Mucosa of stomach (tissue), 1 donor: ENCODE data around the gene UBASH3A.
A peak's percentile ranks its signal among the peaks of the same experiment; 100 is the strongest.
"Not testable (repeated sequence)": the region's sequence is repeated elsewhere in the genome, so short reads cannot be mapped to it uniquely, and the experiment has no call there.

Experiments
- H3K27me3 ChIP-seq: one replicate; pipeline ENCODE4 v1.7.0; 2013; ENCODE audit warnings: mild to moderate bottlenecking, low read length; ENCODE audit not compliant: control insufficient read depth, insufficient read depth
- H3K36me3 ChIP-seq: one replicate; pipeline ENCODE4 v1.7.0; 2013; ENCODE audit warnings: low read length; ENCODE audit not compliant: control insufficient read depth, insufficient read depth
- H3K4me1 ChIP-seq: one replicate; pipeline ENCODE4 v1.7.0; 2013; ENCODE audit warnings: mild to moderate bottlenecking, low read length; ENCODE audit not compliant: control insufficient read depth, insufficient read depth
- H3K4me3 ChIP-seq: one replicate; pipeline ENCODE4 v1.7.0; 2013; ENCODE audit warnings: low read length
- H3K9ac ChIP-seq: one replicate; pipeline ENCODE4 v1.7.0; 2013; ENCODE audit warnings: mild to moderate bottlenecking, low read length, moderate library complexity
- H3K9me3 ChIP-seq: one replicate; pipeline ENCODE4 v1.7.0; 2013; ENCODE audit warnings: mild to moderate bottlenecking, low read length, moderate library complexity; ENCODE audit not compliant: control insufficient read depth
- donor health status: Pancreatic carcinoma.

UBASH3A gene

GRCh38 chr21:42461881-42462877 lies 58.5 kb downstream of the UBASH3A start:
- Histone ChIP-seq H3K27me3 (no peaks in the 10 kb centered on the region), H3K4me1 (peaks cover 79% of the 10 kb centered on the region), H3K9me3 (no peaks in the 10 kb centered on the region), H3K9ac (peak overlapping the region; percentile 35), H3K36me3 (no peaks in the 10 kb centered on the region), H3K4me3 (no peak overlapping the region)

DNA sequence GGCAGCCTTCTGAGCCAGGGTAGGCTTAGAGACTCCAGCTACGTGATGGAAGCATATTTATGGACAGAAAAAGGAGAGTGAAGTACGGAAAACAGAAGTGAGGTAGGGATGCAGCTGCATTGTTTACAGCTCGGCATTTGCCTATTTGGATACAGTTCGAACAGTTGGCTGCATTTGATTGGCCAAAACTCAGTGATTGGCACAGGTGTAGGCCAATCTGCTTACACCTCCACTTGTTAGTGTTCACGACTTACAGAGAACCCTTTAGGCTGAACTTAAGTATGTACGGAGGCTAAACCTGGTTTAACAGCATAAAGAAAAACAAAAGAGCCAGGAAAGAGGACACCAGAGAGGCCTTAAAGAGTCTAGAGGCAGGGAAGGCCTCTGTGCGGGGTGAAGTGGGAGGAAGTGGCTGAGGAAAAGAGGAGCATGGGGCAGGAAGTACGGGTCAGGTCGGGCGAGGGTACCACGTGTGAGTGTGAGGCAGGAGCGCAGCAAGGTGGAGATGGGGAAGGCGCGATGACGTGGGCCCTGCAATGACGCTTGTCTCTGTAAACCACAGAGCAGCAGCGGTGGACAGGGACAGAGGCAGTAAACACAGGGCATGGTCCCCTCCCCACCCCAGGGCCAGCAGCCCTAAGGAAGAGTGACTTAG lies 60.3 kb downstream of the UBASH3A start:
- Histone ChIP-seq H3K4me3 (no peak overlapping the region), H3K36me3 (no peaks in the 10 kb centered on the region), H3K4me1 (peaks cover 94% of the 10 kb centered on the region), H3K9ac (no peak overlapping the region), H3K9me3 (no peaks in the 10 kb centered on the region), H3K27me3 (no peaks in the 10 kb centered on the region)

GRCh38 chr21:42465008-42465802 lies 61.5 kb downstream of the UBASH3A start:
- no peaks in the 10 kb centered on the region for H3K9me3 ChIP-seq
- H3K36me3 ChIP-seq = no peaks in the 10 kb centered on the region
- no peak overlapping the region for H3K9ac ChIP-seq
- H3K4me3 ChIP-seq = no peak overlapping the region
- H3K4me1 ChIP-seq = peaks cover 94% of the 10 kb centered on the region
- no peaks in the 10 kb centered on the region for H3K27me3 ChIP-seq

- Histone ChIP-seq H3K4me3 (no peak overlapping the region), H3K36me3 (no peaks in the 10 kb centered on the region), H3K27me3 (no peaks in the 10 kb centered on the region), H3K9ac (no peak overlapping the region), H3K9me3 (no peaks in the 10 kb centered on the region), H3K4me1 (peaks cover 88% of the 10 kb centered on the region)
Observed at GRCh38 chr21:42465803-42466127, 62.1 kb downstream of the UBASH3A start.

GRCh38 chr21:42466700-42467099 lies 63.0 kb downstream of the UBASH3A start:
- Histone ChIP-seq H3K4me3 (no peak overlapping the region), H3K9me3 (no peaks in the 10 kb centered on the region), H3K4me1 (peaks cover 79% of the 10 kb centered on the region), H3K9ac (no peak overlapping the region), H3K27me3 (no peaks in the 10 kb centered on the region), H3K36me3 (no peaks in the 10 kb centered on the region)

- no peaks in the 10 kb centered on the region for H3K9me3 ChIP-seq
- no peak overlapping the region for H3K4me3 ChIP-seq
- H3K9ac ChIP-seq = no peak overlapping the region
- no peaks in the 10 kb centered on the region for H3K36me3 ChIP-seq
- peaks cover 72% of the 10 kb centered on the region for H3K4me1 ChIP-seq
- no peaks in the 10 kb centered on the region for H3K27me3 ChIP-seq
Observed at GRCh38 chr21:42467140-42467983, 63.7 kb downstream of the UBASH3A start.

GRCh38 chr21:42468491-42469131 lies 64.9 kb downstream of the UBASH3A start:
- Histone ChIP-seq H3K4me1 (peaks cover 62% of the 10 kb centered on the region), H3K4me3 (no peak overlapping the region), H3K9ac (no peak overlapping the region), H3K36me3 (no peaks in the 10 kb centered on the region), H3K27me3 (no peaks in the 10 kb centered on the region), H3K9me3 (no peaks in the 10 kb centered on the region)

DNA sequence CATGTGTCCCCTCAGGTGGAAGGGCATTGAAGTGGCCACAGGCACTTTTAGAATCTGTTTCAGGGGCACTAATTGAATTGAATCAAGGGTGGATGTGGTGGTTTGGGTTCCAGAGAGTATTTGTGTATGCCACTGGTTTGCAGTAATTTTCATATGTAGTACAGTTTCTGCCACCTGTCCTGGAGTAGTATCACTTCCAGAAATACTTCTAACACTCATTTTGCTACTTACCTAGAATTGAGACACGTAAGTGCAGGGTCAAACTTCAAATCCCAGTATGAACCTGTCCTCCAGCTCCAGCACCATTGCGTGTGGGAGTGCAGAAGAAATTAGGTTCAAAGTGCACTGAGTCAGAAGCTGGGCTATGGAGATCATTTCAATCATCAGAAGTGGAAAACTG lies 65.6 kb downstream of the UBASH3A start:
- peaks cover 62% of the 10 kb centered on the region for H3K4me1 ChIP-seq
- no peak overlapping the region for H3K9ac ChIP-seq
- no peaks in the 10 kb centered on the region for H3K27me3 ChIP-seq
- no peak overlapping the region for H3K4me3 ChIP-seq
- H3K36me3 ChIP-seq = no peaks in the 10 kb centered on the region
- no peaks in the 10 kb centered on the region for H3K9me3 ChIP-seq

GRCh38 chr21:42469726-42470125 lies 66.0 kb downstream of the UBASH3A start:
- H3K4me1 ChIP-seq = peaks cover 62% of the 10 kb centered on the region
- H3K9ac ChIP-seq, H3K36me3 ChIP-seq, H3K9me3 ChIP-seq, H3K4me3 ChIP-seq, H3K27me3 ChIP-seq: not testable (repeated sequence)

- H3K9me3 ChIP-seq = no peaks in the 10 kb centered on the region
- no peaks in the 10 kb centered on the region for H3K36me3 ChIP-seq
- peaks cover 54% of the 10 kb centered on the region for H3K4me1 ChIP-seq
- no peaks in the 10 kb centered on the region for H3K27me3 ChIP-seq
- no peak overlapping the region for H3K4me3 ChIP-seq
- H3K9ac ChIP-seq = no peak overlapping the region
Observed at GRCh38 chr21:42471206-42471605, 67.5 kb downstream of the UBASH3A start.

DNA sequence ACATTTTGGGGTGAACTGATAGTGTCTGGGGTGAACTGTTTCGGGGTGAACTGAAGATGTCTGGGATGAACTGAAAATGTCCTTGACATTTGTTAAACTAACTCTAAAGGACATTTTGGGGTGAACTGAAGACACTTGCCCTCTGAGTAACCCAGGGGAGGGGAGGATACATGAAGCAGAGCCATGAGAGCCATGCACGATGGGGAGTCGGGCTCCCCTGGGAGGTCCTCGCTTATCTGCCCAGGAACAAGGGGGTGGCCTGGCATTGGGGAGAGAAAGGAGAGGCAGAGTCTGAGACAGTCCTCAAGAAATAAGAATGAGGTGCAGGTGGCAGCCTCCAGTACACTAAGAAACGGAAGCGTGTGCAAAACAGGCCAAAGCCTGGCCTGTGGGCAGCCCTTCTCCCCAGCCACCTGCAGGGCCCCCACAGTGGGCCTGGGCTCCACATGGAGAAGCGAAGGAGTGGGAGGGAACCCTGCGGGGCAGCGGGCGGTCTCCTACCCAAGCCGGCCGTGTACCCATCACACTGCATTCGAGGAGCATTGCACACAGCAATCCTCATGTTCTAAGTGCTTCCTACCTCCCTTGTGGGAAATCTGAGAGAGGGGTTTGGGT lies 68.1 kb downstream of the UBASH3A start:
- Histone ChIP-seq H3K4me1 (peaks cover 49% of the 10 kb centered on the region), H3K4me3 (no peak overlapping the region), H3K27me3 (no peaks in the 10 kb centered on the region), H3K36me3 (no peaks in the 10 kb centered on the region), H3K9ac (no peak overlapping the region), H3K9me3 (no peaks in the 10 kb centered on the region)
